Sciatic nerve (tissue), 2 donors: Measurements from ENCODE around the gene NT5C. TPM values are rescaled to one million over a fixed set of nuclear protein-coding genes. Genes with fewer than 3 reads are reported as not detected.
A peak's percentile ranks its signal among the peaks of the same experiment; 100 is the strongest.
"Not testable (repeated sequence)": the region's sequence is repeated elsewhere in the genome, so short reads cannot be mapped to it uniquely, and the experiment has no call there.

ENCODE experiments used
- ATAC-seq: fragments of 200-7000 bp; cut with Tn5 transposase; one replicate; pipeline ENCODE4 v1.9.1; 2020; ENCODE audit warnings: mild to moderate bottlenecking, moderate library complexity
- DNase-seq: peaks from one replicate; pipeline ENCODE4 v3.0.0-alpha.2; 2020; ENCODE audit warnings: low spot score
- intact Hi-C: fragments of 100-400 bp; cut with DNase I; formaldehyde crosslinking; loops from one replicate; pipeline ENCODE4 v1.14.2; 2022
- total RNA-seq: library from RNA; stranded (reverse); fragmentation: NEBNext Ultra II Directional; extraction: Animal tissue kit (Norgen Biotek cat#: 25700); gene quantifications from one replicate; pipeline ENCODE4 v1.2.1, GENCODE V29; 2021
- donor health status: DM: no; HTN: no; CAD: no.
- donor health status: DM: no; HTN: no; CAD: no.

NT5C gene
- total RNA-seq: 38.7 TPM

DNA sequence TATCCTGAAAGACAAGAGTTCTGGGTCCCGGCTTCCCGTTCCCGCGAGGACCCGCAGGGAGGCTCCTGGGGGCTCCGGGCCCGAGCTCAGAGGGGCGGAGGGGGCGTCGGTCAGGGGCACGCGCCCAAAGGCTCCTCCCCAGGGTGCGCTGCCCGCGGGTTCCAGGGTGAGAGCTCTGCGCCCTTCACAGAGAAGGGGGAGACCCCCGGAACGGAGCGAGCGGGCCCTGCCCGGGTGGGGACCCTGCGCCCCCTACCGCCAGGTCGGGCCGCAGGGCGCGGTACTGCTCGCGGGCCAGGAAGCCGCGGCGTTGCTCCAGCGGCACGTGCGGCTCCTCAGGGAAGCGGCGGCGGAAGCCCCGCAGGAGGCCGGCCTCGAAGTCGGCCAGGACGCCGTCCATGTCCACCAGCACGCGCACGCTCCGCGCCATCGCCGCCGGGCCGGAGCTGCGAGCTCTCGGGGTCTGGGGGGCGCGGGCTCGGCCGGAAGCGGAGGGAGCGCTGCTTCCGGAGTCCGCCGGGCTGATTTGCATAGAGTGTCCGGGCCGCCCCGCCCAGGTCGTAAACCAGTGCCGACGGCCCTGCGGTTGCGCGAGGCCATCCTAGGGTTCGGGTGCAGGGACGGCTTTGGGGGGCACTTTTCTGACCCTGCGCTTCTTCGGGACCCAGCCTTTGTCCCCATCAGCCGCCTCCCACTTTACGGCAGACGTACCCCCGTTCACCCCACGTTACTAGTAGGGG, at the start of gene NT5C:
NT5C (minus strand) TSS at position 465 of the 740 bp plus-strand sequence; CDS start at position 430, 35 bp downstream.
- DNase-seq: peak; percentile 87
- intact Hi-C loops: no loop called here
- peak; percentile 93 for ATAC-seq

DNA sequence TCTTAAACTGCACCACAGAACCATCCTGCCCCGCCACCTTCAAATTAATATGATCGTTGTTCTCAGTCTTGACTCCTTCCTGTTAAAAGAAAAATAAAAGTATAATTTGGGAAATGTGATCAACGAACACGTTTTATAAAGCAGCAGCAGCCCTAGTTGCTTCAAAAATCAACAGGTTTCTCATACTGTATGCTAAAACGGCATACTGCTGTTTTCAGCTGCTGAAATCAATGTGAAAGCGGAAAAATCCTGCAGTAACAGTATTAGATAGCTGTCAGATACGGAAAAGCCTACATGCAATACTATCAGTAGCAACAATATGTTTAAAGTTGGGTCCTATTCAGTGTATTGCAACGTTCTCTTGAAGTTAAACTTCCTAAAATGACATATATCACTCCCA, 49.6 kb upstream of the NT5C start:
- intact Hi-C loops: no loop called here
- ATAC-seq: no peak
- no peak for DNase-seq

- intact Hi-C loops: no loop called here
- DNase-seq: peak; percentile 38
- ATAC-seq: no peak
Measured at GRCh38 chr17:75178453-75178852, 46.9 kb upstream of the NT5C start.

- DNase-seq (no peak), ATAC-seq (no peak)
- intact Hi-C loops: no loop called here
Measured at GRCh38 chr17:75176625-75177024, 45.1 kb upstream of the NT5C start.

DNA sequence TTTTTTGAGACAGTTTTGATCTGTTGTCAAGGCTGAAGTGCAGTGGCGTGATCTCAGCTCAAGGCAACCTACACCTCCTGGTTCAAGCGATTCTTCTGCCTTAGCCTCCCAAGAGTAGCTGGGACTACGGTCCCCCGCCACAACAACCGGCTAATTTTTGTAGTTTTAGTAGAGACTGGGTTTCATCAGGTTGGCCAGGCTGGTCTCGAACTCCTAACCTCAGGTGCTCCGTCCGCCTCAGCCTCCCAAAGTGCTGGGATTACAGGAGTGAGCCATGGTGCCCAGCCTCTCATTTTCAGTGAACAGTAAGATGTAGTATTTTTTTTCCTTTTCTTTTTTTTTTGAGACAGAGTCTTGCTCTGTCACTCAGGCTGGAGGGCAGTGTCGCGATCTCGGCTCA, 43.5 kb upstream of the NT5C start:
- ATAC-seq (no peak), DNase-seq (peak; percentile 45)
- intact Hi-C loops: no loop called here

- intact Hi-C loops: no loop called here
- ATAC-seq: no peak
- DNase-seq: peak; percentile 25
Measured at GRCh38 chr17:75173526-75173925, 42.0 kb upstream of the NT5C start.

GRCh38 chr17:75168998-75169397, 37.5 kb upstream of the NT5C start:
- DNase-seq: peak; percentile 13
- ATAC-seq: no peak
- intact Hi-C loops: no loop called here

DNA sequence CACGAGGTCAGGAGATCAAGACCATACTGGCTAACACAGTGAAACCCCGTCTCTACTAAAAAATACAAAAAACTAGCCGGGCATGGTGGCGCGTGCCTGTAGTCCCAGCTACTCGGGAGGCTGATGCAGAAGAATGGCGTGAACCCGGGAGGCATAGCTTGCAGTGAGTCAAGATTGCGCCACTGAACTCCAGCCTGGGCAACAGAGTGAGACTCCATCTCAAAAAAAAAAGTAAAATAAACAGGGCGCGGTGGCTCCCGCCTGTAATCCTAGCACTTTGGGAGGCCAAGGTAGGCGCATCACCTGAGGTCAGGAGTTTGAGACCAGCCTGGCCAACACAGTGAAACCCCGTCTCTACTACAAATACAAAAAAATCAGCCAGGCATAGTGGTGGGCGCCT, 33.1 kb upstream of the NT5C start:
- peak; percentile 23 for DNase-seq
- ATAC-seq, intact Hi-C loops: not testable (repeated sequence)

DNA sequence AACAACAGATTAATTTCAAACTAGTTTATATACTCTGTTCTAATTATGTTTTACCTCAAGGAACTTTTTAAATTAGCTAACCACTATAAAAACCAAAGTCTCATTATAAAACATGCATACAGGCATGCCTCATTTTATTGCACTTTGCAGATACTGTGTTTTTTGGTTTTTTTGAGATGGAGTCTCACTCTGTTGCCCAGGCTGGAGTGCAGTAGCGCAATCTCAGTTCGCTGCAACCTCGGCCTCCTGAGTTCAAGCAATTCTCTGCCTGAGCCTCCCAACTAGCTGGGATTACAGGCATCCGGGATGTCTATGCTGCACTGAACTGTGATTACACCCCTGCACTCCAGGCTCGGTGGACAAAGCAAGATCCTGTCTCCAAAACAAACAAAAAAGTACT, 31.5 kb upstream of the NT5C start:
- peak; percentile 13 for DNase-seq
- no peak for ATAC-seq
- intact Hi-C loops: no loop called here

DNA sequence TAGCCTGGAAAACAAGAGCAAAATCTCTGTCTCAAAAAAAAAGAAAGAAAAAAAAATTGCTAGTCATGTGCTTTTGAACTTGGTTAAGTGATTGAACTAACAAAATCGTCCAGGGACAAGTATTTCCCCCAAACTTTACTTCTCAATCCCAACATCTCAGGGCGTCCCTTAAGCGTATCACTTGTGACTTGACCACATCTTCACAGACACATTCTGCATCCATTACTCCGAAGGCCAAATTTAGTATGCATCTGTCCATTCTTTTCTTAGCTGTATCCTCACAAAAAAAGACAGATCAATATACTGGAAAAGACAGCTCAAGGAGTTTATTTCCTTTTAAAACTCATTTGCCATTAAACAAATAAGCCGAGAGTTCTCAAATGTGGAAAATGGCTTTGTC, 28.7 kb upstream of the NT5C start:
- intact Hi-C loops: no loop called here

GRCh38 chr17:75159196-75160031, 27.9 kb upstream of the NT5C start:
- DNase-seq: peak; percentile 14
- no peak for ATAC-seq
- intact Hi-C loops: no loop called here

More for the DNA sequence above, 28.7 kb upstream of the NT5C start:
- DNase-seq: no peak
- ATAC-seq: no peak

DNA sequence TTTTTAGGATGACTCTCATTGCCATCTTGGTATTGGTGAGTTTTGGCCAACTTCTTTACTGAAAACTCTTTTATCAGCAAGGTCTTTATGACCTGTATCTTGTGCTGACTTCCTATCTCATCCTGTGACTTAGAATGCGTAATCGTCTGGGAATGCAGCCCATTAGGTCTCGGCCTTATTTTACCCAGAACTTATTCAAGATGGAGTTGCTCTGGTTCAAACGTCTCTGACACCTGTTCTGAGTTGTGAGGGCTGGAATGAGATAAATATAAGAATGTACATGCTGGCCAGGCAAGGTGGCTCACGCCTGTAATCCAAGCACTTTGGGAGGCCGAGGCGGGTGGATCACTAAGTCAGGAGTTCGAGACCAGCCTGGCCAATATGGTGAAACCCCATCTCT, 26.9 kb upstream of the NT5C start:
- intact Hi-C loops, ATAC-seq: not testable (repeated sequence)
- peak; percentile 28 for DNase-seq

GRCh38 chr17:75155191-75155601, 23.7 kb upstream of the NT5C start:
- peak; percentile 40 for DNase-seq
- intact Hi-C loops: no loop called here
- no peak for ATAC-seq

- ATAC-seq: peak; percentile 100
- peak; percentile 98 for DNase-seq
- intact Hi-C loops: no loop called here
Measured at GRCh38 chr17:75154195-75155106, 22.9 kb upstream of the NT5C start, which contains the start of gene JPT1. TSS of gene JPT1 (minus strand) at chr17:75154512. CDS start at chr17:75154397, 115 bp downstream.

DNA sequence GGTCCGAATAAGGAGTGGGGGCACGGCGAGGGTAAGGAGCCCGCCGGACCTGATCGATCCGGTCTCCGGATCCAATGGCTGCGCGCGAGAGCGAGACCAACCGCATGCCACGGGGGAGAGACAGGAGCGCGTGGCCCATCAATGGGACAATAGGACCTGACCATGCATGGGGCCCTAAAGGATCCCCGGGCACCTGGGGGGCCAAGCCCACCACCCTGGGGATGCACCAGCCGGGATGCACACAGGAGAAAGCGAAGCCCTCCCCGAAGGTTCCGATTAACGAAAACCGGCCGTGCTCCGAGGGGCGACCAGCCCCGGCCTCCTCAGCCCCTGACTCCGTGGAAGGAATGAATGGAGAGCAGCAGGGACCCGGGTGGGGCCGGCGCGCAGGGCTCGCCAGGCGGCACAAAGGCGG, 22.2 kb upstream of the NT5C start:
- intact Hi-C loops: no loop called here
- DNase-seq: peak; percentile 56
- no peak for ATAC-seq

GRCh38 chr17:75152922-75153779, 21.6 kb upstream of the NT5C start:
- no peak for ATAC-seq

GRCh38 chr17:75152523-75152921, 21.0 kb upstream of the NT5C start:
- ATAC-seq: no peak
- intact Hi-C loops: no loop called here
- no peak for DNase-seq

More at GRCh38 chr17:75152922-75153779, 21.6 kb upstream of the NT5C start:
- DNase-seq: peak; percentile 60
- intact Hi-C loops: no loop called here

GRCh38 chr17:75151930-75152329, 20.4 kb upstream of the NT5C start:
- DNase-seq: no peak
- intact Hi-C loops: no loop called here
- no peak for ATAC-seq
